Activated naive CD4-positive, alpha-beta T cell treated with anti-CD3 and anti-CD28 coated beads, Interleukin-2, amount 50 U/mL, for 72 hours (primary cell): ENCODE data around the gene OR52B6. TPM values are rescaled to one million over a fixed set of nuclear protein-coding genes. Genes with fewer than 3 reads are reported as not detected.

Experiments
- ATAC-seq, 2 donors: fragments of 150-1000 bp; cut with Tn5 transposase; 2 replicates each; pipeline ENCODE4 v1.10.0; 2021; ENCODE audit warnings: mild to moderate bottlenecking in 2 of 2, moderate library complexity in 2 of 2
- DNase-seq, 2 donors: peaks; one replicate each; pipeline ENCODE4 v3.0.0; 2021 to 2022; ENCODE audit warnings: low spot score in 2 of 2
- H3K27ac Mint-ChIP-seq, 2 donors: one replicate each; pipeline ENCODE4 v1.8.0; 2022; ENCODE audit warnings: mild to moderate bottlenecking in 2 of 2, mixed read lengths in 2 of 2
- H3K36me3 Mint-ChIP-seq, 2 donors: one replicate each; pipeline ENCODE4 v1.8.0; 2022; ENCODE audit warnings: mixed read lengths in 2 of 2
- H3K9me3 Mint-ChIP-seq, 2 donors: one replicate each; pipeline ENCODE4 v1.8.0; 2022; ENCODE audit warnings: mixed read lengths in 2 of 2
- total RNA-seq, 2 donors: library from RNA; stranded (reverse); gene quantifications; one replicate each; pipeline ENCODE4 v1.2.3, GENCODE V29; 2022

Gene OR52B6
- total RNA-seq, 2 donors from 2014 or later = not detected

DNA sequence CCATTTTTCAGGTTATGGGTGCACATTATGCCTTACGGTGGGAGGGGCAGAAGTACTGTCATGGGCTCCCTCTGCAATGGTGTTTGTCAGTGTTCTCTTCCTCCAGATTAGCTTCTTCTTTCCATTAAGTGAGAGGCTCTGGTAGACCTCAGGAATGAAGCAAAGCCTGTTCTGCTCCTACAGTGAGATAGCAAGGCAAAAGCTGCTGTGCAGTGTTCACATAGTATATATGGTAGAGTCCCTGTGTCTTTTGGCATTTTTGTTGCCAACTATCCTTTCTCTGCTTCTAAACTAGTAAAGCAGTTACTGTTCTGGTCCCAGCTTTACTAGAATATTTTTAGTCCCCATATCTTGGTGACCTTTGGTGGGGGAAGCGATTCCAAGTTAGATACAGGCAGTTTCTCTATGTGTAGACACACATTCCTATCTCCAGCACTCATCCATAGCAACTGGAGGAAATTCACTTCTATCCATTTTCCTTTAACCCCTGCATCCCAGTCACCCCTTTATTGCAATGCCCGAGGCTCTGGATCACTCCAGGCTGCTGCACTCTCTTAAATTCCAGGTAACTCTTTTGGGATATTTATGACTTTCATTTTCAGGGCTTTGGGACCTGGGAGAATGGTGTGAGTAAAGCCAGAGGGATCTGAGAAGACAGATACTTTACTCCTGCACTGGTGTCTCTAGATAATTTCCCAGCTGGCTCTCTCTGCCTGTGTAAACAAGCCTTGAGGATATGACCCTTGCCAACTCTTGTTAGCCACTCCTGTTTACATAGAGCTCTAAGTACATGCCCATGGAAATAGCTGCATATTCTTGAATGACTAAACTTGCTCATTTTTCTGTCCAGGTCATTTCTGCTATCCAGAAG is 40.2 kb downstream of the OR52B6 start:
- DNase-seq (no peak), ATAC-seq (no peak)
- Mint-ChIP-seq H3K27ac (no peak overlapping the region), H3K9me3 (no peaks in the 10 kb centered on the region), H3K36me3 (peaks cover 6 to 8% of the 10 kb centered on the region in 2 donors)

DNA sequence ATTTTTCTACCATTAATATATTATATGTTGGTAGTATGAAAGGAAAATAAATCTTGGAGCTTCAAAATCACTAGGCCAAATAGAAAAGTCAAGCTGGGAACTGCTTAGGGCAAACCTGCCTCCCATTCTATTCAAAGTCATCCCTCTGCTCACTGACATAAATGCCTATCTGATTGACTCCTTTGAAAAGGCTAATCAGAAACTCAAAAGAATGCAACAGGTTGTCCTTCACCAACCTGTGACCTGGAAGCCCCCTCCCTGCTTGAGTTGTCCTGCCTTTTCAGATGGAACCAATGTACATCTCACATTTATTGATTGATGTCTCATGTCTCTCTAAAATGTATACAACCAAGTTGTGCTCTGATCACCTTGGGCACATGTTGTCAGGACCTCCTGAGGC is 40.9 kb downstream of the OR52B6 start:
- peaks cover 0 to 4% of the 10 kb centered on the region in 2 donors for H3K9me3 Mint-ChIP-seq
- H3K36me3 Mint-ChIP-seq = peaks cover 6 to 14% of the 10 kb centered on the region in 2 donors
- H3K27ac Mint-ChIP-seq = no peak overlapping the region
- no peak for DNase-seq
- ATAC-seq = no peak

DNA sequence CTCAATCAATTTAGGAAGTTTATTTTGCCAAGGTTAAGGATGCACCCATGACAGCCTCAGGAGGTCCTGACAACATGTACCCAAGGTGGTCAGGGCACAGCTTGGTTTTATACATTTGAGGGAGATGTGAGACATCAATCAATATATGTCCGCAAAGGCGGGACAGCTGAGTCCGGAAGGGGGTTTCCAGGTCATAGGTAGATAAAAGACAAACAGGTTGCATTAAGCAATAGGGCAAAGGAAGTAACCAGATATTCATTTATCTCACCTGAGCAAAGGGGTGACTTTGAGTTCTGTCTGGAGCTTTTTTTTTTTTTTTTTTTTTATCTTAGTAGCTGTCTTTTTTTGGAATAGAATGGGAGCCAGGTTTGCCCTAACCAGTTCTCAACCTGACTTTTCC is 42.1 kb downstream of the OR52B6 start:
- ATAC-seq (no peak), DNase-seq (no peak)
- peaks cover 6 to 26% of the 10 kb centered on the region in 2 donors for H3K36me3 Mint-ChIP-seq
- H3K27ac Mint-ChIP-seq = peak overlapping the region in 1 of 2 donors; percentile 2
- H3K9me3 Mint-ChIP-seq = peaks cover 0 to 8% of the 10 kb centered on the region in 2 donors

DNA sequence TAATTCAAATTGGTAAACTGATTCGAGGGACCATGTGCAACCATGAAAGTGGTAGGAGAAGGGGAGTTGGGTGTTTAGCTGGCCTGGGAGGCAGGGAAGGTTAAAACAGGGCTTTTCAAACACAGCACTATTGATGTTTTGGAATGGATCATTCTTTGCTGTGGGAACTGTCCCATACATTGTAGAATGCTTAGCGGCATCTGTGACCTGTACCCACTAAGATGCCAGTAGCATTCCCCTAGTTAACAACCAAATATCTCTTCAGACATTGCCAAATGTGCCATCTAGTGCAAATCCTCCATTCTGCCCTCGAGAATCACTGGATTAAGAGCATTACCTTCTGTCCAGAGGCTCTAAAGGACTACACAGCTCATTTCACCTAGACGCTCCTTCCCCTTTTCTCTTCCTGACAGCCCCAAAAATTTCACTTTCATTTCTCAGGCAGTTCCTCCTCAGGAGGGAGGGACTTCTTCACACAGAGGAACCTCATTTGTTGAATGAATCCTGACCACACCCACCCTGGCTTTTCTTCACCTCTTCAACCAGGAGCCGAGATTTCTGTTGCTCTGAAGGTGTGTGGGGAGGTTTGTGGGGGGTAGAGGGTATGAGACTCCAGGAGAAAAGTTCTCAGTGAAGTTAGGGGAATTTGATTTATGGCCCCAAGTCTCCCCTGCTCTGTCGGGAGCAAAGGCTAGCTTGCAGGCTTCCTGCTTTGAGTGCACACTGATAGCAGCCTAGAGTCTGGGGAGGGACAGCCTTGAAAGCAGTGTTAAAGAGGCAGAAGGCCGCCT is 44.0 kb downstream of the OR52B6 start, which contains the start of gene TRIM34:
Gene TRIM34, plus strand, starts transcription at position 513 of the 791 bp plus-strand sequence. CDS start 7,331 bp downstream, outside the sequence.
- Mint-ChIP-seq H3K36me3 (peaks cover 6 to 28% of the 10 kb centered on the region in 2 donors), H3K9me3 (peaks cover 0 to 16% of the 10 kb centered on the region in 2 donors), H3K27ac (peak within 1 kb of the TSS; percentile 91 to 97)
- peak; percentile 97 to 98 for ATAC-seq
- DNase-seq = peak; percentile 63 to 67

DNA sequence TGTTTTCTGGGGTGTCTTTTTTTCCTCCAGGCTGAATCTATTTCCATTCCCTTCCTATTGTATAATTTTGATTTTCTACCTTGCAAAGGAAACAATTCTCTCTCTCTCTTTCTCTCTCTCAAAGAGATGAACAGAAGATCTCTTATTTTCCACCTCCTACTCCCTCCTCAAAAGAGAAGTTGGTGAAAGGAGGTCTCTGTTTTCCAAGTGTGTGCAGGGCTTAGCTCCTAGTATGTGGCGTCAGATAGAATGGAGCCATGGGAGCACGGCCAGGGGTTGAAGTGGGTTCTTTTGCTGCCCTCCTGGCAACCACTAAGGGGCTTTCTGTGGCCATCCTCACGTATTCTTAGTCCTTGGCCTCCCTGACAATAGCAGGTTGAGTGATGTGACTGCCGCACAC is 44.6 kb downstream of the OR52B6 start:
- H3K27ac Mint-ChIP-seq = peak overlapping the region; percentile 91 to 97
- peaks cover 0 to 16% of the 10 kb centered on the region in 2 donors for H3K9me3 Mint-ChIP-seq
- H3K36me3 Mint-ChIP-seq = peaks cover 6 to 28% of the 10 kb centered on the region in 2 donors
- ATAC-seq = peak in 1 of 2 donors; percentile 10
- no peak for DNase-seq

DNA sequence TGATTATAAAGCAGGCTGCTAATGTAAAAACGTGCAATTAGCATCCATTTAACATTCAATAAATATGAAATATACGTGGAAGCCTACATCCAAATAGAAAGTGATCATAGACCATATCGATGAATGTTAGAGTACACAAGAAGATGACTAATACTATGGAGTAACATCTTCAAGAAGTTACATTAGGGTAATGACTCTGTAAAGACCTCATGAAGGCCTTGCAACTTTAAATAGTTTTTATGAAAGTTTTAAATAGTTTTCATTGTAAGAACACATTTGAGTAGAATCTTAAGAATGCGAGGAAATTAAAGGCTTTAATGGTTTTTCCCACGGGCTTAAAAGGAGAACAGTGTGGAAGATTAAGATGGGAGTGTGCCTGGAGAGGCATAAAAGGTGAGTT is 45.5 kb downstream of the OR52B6 start:
- no peak for DNase-seq
- no peak for ATAC-seq
- Mint-ChIP-seq H3K9me3 (peaks cover 0 to 16% of the 10 kb centered on the region in 2 donors), H3K36me3 (peaks cover 6 to 28% of the 10 kb centered on the region in 2 donors), H3K27ac (peak overlapping the region; percentile 91 to 97)

DNA sequence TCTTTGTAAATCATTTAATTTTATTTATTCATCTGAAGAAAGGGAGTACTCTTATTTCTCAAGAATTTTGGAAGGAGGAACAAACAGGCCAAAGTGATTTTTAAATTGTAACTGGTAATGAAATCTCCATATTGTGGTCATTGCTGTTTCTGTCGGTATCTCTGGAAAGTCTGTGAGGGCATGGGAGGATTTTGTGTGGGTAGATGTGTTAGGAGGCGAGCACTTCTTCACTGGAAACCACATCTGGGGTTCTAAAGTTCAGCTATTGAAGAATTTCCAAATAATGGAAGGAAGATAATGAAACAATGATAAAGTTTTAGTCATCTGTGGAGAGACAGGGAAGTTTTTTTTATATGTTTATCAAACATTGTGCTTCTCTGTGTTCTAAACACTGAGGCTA is 50.7 kb downstream of the OR52B6 start:
- ATAC-seq (no peak), DNase-seq (no peak)
- Mint-ChIP-seq H3K27ac (no peak overlapping the region), H3K9me3 (peaks cover 0 to 13% of the 10 kb centered on the region in 2 donors), H3K36me3 (peaks cover 18 to 25% of the 10 kb centered on the region in 2 donors)

Other genes starting within 250 kb of the OR52B6 start
- under 1 TPM in 1 of 2 donors, not detected in 1; 0.34 TPM for gene OR51B5, start 237.4 kb upstream of the OR52B6 start, total RNA-seq
- not detected for gene OR51B6, start 229.4 kb upstream of the OR52B6 start, total RNA-seq
- not detected for gene OR51M1, start 197.1 kb upstream of the OR52B6 start, total RNA-seq
- gene OR51Q1, start 158.8 kb upstream of the OR52B6 start, total RNA-seq = not detected
- not detected for gene OR51I1, start 139.4 kb upstream of the OR52B6 start, total RNA-seq
- not detected for gene OR51I2, start 131.6 kb upstream of the OR52B6 start, total RNA-seq
- not detected for gene OR52D1, start 92.2 kb upstream of the OR52B6 start, total RNA-seq
- gene UBQLN3, start 70.9 kb upstream of the OR52B6 start, total RNA-seq = under 1 TPM; 0.10 to 0.25 TPM
- gene UBQLNL, start 64.2 kb upstream of the OR52B6 start, total RNA-seq = under 1 TPM; 0.21 to 0.32 TPM
- under 1 TPM in 1 of 2 donors, not detected in 1; 0.23 TPM for gene OR52H1, start 32.3 kb upstream of the OR52B6 start, total RNA-seq
- gene TRIM6, start 15.8 kb downstream of the OR52B6 start, total RNA-seq = 1 to 10 TPM in 1 of 2 donors, under 1 TPM in 1; 0.80 to 1.6 TPM
- gene TRIM34, start 44.1 kb downstream of the OR52B6 start, total RNA-seq = 10 to 100 TPM; 10.9 to 12.0 TPM
- gene TRIM5, start 104.2 kb downstream of the OR52B6 start, total RNA-seq = 10 to 100 TPM; 30.2 to 31.9 TPM
- gene TRIM22, start 108.9 kb downstream of the OR52B6 start, total RNA-seq = 100 to 1,000 TPM; 151 to 228 TPM
- gene OR56B1, start 155.6 kb downstream of the OR52B6 start, total RNA-seq = under 1 TPM; 0.48 to 0.93 TPM
- 1 to 10 TPM in 1 of 2 donors, under 1 TPM in 1; 0.41 to 1.3 TPM for gene OR52N4, start 173.4 kb downstream of the OR52B6 start, total RNA-seq
- under 1 TPM in 1 of 2 donors, not detected in 1; 0.08 TPM for gene OR52N5, start 202.5 kb downstream of the OR52B6 start, total RNA-seq
- under 1 TPM; 0.14 to 0.58 TPM for gene OR52N1, start 210.4 kb downstream of the OR52B6 start, total RNA-seq
- not detected for gene OR52N2, start 228.0 kb downstream of the OR52B6 start, total RNA-seq